GM13977 (cell line): ENCODE results near the gene MEF2D.
A peak's percentile ranks its signal among the peaks of the same experiment; 100 is the strongest.

Experiments
- DNase-seq: peaks from one replicate; pipeline ENCODE4 v3.0.0; 2012; ENCODE audit warnings: low spot score
- in situ Hi-C: fragments of 300-500 bp; cut with MboI; formaldehyde crosslinking; loops from one replicate; pipeline ENCODE4 v1.12.0; 2022; ENCODE audit warnings: low sequenced_read_pairs, low pct_unique_long_range_greater_than_20kb, mixed read lengths, inconsistent platforms; ENCODE audit not compliant: unreplicated experiment
- TF ChIP-seq, protein P1 (sequence below): IDR thresholded peaks from 2 replicates; pipeline ENCODE4 v1.5.1; 2012; ENCODE audit warnings: mild to moderate bottlenecking, control low read depth; ENCODE audit not compliant: insufficient read depth; ENCODE audit errors: extremely low read depth, missing control alignments

Gene MEF2D

DNA sequence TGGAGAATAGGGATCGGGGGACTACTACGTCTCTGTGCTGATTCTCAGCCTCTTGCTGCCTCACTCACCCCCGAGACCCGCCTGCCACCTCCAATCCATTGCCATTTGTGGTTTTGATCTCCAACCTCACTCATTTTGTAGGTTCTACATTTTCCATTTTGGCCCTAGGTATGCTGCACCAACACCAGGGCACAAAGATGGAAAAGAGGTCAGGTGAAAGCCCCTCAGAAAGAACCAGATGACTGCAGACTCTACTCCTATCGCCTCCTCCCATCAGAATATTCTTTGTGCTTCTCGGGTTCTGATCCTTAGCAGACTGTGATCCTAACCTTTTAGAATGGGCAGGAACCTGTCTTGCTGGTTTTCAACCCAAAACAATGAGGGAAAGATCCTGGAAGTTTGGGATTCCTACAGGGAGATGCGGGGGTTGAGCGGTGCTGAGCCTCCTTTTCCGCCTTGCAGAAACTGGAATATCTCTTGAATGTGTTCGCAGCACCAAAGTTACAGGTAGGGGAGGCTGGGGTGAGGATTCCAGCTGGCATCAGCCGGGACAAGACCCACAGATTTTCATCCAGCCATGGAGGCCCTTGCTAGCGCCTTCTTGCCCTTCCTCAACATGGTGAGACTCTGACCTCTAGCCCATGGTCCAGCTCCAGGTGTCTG lies 78.5 kb downstream of the MEF2D start:
- TF ChIP-seq, protein P1, sequence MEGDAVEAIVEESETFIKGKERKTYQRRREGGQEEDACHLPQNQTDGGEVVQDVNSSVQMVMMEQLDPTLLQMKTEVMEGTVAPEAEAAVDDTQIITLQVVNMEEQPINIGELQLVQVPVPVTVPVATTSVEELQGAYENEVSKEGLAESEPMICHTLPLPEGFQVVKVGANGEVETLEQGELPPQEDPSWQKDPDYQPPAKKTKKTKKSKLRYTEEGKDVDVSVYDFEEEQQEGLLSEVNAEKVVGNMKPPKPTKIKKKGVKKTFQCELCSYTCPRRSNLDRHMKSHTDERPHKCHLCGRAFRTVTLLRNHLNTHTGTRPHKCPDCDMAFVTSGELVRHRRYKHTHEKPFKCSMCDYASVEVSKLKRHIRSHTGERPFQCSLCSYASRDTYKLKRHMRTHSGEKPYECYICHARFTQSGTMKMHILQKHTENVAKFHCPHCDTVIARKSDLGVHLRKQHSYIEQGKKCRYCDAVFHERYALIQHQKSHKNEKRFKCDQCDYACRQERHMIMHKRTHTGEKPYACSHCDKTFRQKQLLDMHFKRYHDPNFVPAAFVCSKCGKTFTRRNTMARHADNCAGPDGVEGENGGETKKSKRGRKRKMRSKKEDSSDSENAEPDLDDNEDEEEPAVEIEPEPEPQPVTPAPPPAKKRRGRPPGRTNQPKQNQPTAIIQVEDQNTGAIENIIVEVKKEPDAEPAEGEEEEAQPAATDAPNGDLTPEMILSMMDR = no peak
- DNase-seq = no peak
- in situ Hi-C loops = no loop called here

DNA sequence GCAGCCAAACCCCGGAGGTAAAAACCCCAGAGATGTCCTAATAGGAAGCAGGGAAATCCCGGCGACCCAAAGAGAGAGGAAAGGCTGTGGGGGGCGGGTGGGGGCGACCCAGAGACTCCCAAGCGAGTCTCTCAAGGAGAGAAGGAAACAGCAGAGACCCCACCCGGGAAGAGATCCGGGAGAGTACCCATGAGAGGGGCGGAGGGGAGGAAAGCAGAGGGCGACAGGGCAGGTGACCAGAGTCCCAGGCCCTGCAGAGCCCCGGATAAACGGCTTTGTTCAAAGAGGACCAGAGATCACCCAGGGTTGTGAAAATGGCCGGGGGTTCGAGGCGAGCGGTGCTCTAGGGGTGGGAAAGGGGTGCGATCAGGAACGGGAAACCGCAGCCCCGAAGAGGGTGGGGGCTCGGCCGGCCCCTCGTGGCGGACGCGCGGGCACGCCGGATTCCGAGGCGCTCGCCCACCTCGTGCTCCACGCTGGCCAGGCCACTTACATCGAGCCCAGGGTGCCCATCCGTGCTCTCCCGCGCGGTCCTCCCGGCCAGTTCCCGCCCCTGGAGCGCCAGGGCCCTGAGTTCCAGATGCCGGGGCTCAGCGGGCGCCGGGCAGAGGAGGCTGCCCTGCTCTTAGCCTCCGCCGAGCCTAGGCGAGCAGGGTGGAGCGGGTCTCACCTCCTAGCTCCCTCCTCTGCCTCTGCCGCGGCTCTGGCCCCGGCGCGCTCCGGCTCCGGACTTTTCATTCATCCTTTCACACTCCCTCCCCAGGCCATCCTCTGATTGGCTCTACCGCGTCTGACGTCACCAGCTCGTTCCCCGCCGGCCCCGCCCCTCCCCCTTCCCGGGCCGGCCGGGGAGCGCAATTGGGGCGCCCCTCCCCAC lies 79.3 kb downstream of the MEF2D start:
- DNase-seq = peak; percentile 97
- TF ChIP-seq, protein P1 = no peak
- in situ Hi-C loops = no loop called here

DNA sequence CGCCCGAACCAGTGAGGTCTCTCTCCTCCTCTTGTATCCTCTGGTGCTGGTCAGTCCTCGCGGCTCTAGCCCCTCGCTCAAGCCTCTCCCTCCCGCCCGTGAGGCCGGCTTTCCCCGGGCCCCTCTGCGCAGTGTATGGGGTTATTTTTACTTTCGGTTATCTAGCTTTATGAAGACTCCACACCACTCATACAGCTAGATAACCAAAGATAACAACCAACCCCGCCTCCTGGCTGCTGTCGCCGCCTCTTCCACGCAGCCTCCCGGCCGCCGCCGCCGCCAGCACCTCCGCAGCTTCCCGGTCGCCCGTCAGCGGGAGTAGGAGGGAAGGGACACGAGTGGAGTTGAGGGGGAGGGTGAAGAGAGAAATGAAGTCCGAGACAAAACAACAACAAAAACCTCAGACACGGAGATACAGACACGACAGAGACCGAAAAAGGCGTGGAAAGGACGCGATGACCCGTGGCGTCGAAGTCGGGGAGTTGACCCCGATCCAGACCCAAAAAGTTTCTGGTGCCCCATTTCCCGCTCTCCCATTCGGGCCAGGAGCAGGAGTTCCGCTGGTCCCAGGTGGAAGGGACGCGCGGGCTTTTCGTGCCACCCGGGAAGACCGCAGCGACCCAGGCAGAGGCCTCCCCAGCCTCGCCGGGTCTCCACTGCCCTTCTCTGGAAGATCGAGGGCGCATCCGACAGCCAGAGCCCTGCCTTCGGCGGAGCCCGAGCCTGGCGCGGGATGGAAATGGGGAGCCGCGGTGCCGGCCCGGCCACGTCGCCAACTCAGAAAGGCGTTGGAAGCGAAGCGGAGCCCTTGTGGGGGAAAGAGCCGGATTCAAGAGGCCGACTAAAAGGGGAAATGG lies 80.1 kb downstream of the MEF2D start:
- in situ Hi-C loops = no loop called here
- DNase-seq = peak; percentile 86
- TF ChIP-seq, protein P1 = no peak

DNA sequence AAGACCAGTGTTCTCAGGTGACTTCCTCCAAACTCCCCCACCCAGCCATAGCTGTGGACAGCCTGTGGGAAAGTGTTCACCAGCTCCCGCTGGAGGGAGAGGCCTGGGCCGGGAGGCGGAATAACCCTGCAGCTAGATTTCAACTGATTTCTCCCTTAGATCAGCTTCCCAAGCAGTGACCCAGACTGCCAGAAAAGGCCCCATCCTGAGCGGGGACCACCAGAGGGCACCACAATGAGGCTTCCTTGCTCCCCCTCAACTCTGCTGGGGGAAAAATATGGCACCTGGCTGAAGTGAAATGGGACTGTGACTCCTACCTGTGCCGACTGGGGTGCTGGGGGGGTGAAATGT lies 80.7 kb downstream of the MEF2D start:
- DNase-seq = peak; percentile 79
- TF ChIP-seq, protein P1 = peak; percentile 46
- in situ Hi-C loops = no loop called here

DNA sequence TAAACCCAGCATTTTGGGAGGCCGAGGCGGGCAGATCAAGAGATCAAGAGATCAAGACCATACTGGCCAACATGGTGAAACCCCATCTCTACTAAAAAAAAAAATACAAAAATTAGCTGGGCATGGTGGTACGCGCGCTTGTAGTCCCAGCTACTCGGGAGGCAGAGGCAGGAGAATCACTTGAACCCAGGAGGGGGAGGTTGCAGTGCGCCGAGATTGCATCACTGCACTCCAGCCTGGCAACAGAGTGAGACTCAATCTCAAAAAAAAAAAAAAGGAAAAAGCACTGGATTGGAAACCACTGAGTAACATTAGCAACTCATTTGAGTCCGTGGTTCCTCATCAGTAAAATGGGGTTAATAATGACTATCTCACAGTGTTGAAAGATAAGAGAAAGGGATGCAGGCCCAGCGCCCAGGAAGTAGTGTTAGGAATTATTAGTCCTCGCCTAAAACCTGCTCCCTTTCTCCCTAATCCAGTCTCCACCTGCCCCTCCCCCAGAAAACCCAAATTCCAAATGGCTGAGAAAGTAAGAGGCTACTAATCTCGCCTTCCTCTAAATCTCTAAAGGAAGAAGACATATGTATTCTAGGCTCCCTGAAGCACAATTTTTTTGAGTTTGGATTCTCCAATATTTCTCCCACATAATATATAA lies 82.0 kb downstream of the MEF2D start:
- in situ Hi-C loops = no loop called here
- no peak for DNase-seq
- TF ChIP-seq, protein P1 = no peak

DNA sequence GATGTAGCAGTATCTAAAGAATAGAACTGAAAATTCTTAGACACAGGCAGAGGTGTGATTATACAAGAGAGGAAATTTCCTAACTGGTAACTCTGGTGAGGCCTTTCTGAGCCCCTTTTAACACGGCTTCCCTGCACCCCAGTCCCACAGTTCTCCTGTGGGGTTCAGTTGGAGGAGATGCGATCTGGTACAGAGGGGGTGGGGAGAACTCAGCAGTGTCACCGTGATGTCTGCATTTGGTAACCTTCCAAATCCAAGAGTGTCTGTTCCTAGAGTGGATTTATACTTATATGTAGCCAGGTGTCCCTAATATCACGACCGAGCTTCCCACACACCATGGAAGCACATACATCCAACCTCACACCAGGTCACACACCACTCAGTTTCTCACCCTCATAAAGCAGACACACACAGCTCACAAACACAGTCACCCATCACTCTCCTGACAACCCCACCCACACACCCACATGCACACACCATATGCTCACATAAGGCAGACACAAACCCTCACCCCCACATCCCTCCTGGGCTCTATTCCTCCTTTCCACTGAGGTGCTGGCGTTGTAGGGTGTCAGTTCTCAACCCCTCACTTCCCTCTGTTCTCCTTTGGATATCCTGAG lies 83.1 kb downstream of the MEF2D start:
- no peak for DNase-seq
- in situ Hi-C loops = no loop called here
- TF ChIP-seq, protein P1 = no peak
